Measurements from ENCODE around the gene PLS1.
"Not testable (repeated sequence)": the region's sequence is repeated elsewhere in the genome, so short reads cannot be mapped to it uniquely, and the experiment has no call there.

Gene PLS1

GRCh38 chr3:142706321-142707127 lies 110.3 kb downstream of the PLS1 start:
- DNase-seq, result no peak

GRCh38 chr3:142709207-142709606 lies 113.0 kb downstream of the PLS1 start:
- DNase-seq, result no peak

- DNase-seq, result not testable (repeated sequence)
These were observed 118.7 kb downstream of the PLS1 start for GRCh38 chr3:142714882-142715281.

GRCh38 chr3:142716102-142716501 lies 119.9 kb downstream of the PLS1 start:
- DNase-seq, result no peak

- no peak for DNase-seq
These were observed 127.4 kb downstream of the PLS1 start for GRCh38 chr3:142723665-142723967.

- DNase-seq, result peak; percentile 95
These were observed 127.9 kb downstream of the PLS1 start, which contains the start of gene TRPC1 for GRCh38 chr3:142723968-142724681. TRPC1 (plus strand) TSS chr3:142724034; CDS start chr3:142724560, 526 bp downstream.

- peak; percentile 91 for DNase-seq
These were observed 128.6 kb downstream of the PLS1 start for GRCh38 chr3:142724682-142725356.

- DNase-seq, result no peak
These were observed 129.2 kb downstream of the PLS1 start for GRCh38 chr3:142725357-142725739.

- no peak for DNase-seq
These were observed 129.8 kb downstream of the PLS1 start for GRCh38 chr3:142726017-142726416.

GRCh38 chr3:142732066-142732465 lies 135.9 kb downstream of the PLS1 start:
- no peak for DNase-seq

- no peak for DNase-seq
These were observed 138.6 kb downstream of the PLS1 start for GRCh38 chr3:142734834-142735233.

- DNase-seq, result no peak
These were observed 139.3 kb downstream of the PLS1 start for GRCh38 chr3:142735462-142735861.

- DNase-seq, result no peak
These were observed 142.2 kb downstream of the PLS1 start for GRCh38 chr3:142738396-142738795.

GRCh38 chr3:142746646-142747045 lies 150.5 kb downstream of the PLS1 start:
- DNase-seq, result no peak

GRCh38 chr3:142750531-142750930 lies 154.3 kb downstream of the PLS1 start:
- DNase-seq, result not testable (repeated sequence)

- DNase-seq, result not testable (repeated sequence)
These were observed 156.4 kb downstream of the PLS1 start for GRCh38 chr3:142752605-142753004.

- DNase-seq, result no peak
These were observed 158.3 kb downstream of the PLS1 start for GRCh38 chr3:142754494-142754893.

Measured in eye (tissue), 1 donor.